HG03342 (cell line): ENCODE results near the gene UBE4A.

Experiments
- ATAC-seq: cut with Tn5 transposase; IDR thresholded peaks from one replicate; pipeline ENCODE4 v1.9.1; 2021; ENCODE audit warnings: mild to moderate bottlenecking, moderate library complexity; ENCODE audit not compliant: unreplicated experiment

UBE4A gene, protein sequence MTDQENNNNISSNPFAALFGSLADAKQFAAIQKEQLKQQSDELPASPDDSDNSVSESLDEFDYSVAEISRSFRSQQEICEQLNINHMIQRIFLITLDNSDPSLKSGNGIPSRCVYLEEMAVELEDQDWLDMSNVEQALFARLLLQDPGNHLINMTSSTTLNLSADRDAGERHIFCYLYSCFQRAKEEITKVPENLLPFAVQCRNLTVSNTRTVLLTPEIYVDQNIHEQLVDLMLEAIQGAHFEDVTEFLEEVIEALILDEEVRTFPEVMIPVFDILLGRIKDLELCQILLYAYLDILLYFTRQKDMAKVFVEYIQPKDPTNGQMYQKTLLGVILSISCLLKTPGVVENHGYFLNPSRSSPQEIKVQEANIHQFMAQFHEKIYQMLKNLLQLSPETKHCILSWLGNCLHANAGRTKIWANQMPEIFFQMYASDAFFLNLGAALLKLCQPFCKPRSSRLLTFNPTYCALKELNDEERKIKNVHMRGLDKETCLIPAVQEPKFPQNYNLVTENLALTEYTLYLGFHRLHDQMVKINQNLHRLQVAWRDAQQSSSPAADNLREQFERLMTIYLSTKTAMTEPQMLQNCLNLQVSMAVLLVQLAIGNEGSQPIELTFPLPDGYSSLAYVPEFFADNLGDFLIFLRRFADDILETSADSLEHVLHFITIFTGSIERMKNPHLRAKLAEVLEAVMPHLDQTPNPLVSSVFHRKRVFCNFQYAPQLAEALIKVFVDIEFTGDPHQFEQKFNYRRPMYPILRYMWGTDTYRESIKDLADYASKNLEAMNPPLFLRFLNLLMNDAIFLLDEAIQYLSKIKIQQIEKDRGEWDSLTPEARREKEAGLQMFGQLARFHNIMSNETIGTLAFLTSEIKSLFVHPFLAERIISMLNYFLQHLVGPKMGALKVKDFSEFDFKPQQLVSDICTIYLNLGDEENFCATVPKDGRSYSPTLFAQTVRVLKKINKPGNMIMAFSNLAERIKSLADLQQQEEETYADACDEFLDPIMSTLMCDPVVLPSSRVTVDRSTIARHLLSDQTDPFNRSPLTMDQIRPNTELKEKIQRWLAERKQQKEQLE

DNA sequence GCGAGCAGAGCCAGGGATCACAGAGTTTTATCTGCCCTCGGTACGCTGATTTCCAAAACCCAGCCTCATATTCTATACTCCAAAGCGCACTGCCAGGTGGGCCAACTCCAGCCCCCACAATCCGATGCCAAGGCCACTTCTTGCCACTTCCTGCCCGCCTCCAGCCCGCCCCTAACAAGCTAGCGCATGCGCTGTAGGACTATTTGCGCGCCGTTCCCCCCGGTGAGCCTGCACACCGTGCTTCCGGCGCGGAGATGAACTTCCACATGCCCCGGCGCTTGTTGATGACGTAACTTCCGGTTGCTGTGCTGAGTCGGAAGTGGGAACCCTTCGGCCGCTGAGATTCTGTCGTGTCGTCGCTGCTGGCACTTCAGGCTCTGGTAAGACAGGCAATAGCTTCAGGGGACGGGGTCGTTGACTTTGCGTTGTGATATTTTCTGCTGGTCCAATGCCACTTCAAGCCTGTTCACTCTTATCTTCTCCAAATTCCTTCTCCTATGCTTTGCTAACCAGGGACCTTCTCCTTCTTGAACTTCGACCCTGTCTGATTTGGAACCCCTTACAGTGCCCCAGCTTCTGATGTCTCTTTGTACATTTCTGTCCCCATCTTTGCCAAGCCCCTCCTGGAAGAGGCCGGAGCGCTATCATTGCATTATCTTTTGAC is at the start of gene UBE4A:
TSS of gene UBE4A (plus strand) at position 306 of the 664 bp plus-strand sequence. CDS start 5,481 bp downstream, outside the sequence.
- ATAC-seq = peak; percentile 90

DNA sequence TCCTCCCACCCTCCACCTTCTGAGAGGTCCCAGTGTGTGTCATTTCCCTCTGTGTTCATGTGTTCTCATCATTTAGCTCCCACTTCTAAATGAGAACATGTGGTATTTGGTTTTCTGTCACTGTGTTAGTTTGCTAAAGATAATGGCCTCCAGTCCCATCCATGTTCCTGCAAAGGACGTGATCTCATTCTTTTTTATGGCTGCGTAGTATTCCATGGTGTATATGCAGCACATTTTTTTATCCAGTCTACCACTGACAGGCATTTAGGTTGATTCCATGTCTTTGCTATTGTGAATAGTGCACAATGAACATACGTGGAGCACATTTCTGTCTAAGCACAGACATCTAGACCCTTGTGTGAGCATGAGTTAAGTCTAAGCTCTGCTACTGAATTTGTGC is 49.1 kb upstream of the UBE4A start:
- no peak for ATAC-seq

DNA sequence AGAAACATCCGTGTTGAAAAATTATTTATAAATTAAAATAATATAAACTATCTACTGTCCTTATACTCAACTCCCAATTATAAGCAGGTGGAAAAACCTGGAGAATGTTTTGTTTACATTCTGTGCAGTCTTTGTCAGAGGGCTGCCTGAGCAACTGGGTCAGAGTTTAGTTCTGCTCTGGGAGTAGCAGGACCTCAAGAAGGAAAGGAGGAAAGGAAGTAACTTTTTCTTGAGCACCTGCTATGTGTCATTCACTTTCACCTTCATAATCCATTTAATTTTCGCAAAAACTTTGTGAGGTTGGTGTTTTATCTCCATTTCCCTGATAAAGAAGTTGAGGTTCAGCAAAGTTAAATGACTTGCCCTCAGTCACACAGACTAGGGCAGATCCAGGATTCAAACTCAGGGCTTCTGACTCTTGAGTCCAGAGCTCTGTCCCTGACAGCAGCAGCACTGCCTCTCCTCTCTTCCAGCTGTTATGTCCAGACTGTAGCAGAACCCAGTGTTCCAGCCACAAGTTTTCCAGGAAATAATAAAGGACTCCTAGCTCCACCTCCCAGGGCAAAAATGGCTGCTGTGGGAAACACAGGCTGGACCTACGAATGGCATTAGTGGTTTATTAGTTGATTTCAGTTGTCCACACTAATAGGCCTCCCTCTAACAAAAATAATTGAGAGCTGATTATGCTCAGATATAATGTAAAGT is 48.5 kb upstream of the UBE4A start:
- ATAC-seq = no peak

DNA sequence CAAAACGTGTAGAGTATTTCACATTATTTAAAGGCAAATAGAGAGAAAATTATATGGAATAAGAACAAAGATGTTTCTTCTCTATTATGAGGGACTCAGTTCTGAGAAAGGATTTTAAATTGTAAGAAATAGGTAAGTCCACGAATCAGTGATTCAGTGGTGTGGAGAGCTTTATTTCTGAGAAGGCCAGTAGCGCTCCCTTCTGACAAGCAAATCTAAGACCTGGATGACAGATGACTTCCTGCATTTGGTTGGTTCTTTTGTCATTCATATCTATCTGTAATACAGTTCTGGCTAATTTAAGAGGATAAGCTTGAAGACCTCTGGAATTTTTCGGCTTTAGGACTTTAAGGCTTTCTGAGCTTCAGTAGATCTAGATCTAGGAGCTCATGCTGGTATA is 47.9 kb upstream of the UBE4A start:
- ATAC-seq = no peak

DNA sequence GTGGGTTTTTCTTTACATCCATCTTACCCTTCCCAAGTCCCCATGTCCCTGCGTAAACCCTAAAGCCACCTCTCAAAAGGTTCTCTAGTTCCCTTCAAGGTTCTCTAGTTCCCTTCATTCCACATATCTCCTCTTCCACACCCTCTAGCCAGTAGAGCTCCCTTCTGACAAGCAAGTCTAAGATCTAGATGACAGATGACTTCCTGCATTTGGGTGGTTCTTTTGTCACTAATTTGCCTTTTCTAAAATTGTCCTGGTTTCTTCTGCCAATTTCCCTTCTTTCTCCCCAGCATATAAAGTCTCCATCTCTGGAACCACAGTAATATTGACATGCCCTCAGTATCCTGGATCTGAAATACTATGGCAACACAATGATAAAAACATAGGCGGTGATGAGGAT is 47.1 kb upstream of the UBE4A start:
- no peak for ATAC-seq

DNA sequence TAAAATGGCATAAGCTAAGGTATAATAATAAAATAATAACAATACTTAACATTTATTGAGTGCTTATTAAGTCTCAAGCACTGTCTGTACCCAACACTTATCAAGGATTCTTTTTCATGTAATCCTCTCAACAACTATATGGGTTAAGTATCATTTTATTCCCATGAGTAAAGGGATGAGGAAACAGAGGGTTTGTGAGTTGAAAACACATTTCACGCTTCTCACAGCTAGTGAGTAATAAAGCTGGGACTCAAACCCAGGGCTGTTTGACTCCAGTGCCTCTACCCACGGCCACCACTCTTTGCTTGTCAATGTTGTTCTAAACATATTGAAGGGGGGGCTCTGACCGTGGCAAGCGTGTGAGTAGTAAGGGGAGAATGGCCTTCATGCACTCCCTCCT is 46.2 kb upstream of the UBE4A start:
- no peak for ATAC-seq

DNA sequence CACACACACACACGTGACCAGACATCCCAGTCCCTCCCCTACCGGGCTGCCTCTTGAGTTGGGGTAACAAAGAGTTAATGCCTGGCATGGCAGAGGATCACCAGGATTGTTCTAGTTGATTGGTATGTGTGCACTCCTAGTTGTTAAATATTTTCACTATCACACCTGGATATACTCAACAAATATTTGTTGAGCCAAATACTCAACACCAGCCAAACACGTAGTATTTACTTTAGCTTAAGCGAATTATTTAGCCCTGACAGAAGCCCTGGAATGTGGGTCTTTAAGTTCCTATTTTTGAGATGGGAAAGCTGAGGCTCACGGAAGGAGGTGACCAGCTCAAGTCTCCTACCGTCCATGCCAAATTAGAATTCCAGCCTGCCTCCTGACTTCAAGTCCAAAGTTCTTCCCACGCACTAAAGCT is 44.4 kb upstream of the UBE4A start:
- ATAC-seq = no peak

DNA sequence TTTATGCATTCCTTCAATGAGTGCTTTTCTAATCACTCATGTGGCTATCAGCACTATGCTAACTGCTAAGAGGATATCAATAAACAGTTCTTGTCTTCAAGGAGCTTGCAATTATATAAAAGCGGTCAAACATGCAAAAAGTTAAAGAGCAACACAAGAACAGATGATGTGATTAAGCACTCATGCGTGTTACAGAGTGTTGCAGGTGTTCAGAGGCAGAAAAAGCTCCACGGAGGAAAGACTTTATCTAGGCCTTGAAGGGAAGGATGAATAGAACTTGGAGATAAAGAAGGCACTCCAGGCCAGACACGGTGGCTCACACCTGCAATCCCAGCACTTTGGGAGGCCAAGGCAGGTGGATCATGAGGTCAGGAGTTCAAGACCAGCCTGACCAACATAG is 41.3 kb upstream of the UBE4A start:
- no peak for ATAC-seq

DNA sequence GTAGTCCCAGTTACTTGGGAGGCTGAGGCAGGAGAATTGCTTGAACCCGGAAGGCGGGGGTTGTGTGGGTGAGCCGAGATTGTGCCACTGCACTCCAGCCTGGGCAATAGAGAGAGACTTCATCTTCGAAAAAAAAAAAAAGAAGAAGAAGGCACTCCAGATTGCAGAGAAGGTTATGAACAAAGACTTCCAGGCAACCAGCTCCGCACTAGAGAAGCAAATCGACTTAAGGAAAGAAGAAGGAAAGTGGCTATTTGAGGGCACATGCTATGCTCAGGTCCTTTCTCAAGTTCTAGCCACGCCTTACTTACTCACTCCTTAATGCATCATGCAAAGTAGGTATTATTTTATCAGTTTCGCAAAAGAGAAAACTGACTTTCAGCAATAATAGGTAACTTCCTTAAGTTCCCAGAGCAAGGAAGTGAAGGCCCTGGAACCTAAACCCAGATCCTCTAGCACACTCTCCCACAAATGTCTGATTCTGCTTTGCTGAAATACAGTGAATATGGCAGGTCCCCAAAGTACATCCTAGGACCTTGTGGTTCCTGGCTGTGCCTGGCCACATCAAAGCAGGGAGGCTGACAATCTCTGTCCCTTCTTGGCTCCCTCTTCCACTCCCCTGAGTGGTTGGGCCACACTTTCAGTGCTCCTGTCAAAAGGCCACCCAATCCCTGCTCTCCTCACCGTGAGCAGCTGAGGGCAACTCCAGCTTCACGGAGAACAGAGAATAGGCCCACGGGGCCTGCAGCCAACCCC is 40.6 kb upstream of the UBE4A start:
- no peak for ATAC-seq

DNA sequence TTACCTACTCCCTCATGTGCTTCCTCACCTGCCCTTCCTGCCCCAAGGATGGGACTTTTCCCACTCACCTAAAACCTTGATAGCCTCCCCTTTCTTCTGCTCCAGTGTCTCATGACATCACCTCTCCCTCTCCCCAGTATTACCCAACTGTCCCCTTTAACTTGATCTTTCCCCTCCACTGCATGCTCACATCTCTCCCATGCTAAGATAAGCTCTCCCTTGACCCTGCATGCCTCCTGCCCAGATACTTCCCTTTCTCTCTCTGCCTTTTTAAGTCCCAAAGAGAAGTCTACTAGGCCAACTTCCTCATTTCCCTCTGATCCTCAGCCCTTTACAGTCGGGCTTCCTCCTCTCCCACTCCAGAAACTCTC is 40.1 kb upstream of the UBE4A start:
- no peak for ATAC-seq

DNA sequence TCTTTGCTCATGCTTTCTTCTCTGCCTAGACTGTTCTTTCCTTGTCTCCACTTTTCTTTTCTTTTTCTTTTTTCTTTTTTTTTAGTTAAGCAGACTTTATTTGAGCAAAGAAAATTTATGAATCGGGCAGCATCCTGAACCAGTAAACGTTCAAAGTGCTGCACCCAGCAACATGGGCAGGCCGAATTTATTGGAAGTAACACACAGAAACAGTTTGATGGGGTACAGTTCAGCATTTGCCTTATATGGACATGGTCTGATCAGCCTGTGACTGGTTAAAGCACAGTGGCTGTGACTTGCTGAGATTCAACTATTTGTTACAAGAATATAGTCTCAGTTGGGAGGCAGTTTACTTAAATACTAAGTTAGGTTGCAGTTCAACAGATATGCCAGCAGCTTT is 38.9 kb upstream of the UBE4A start:
- no peak for ATAC-seq

DNA sequence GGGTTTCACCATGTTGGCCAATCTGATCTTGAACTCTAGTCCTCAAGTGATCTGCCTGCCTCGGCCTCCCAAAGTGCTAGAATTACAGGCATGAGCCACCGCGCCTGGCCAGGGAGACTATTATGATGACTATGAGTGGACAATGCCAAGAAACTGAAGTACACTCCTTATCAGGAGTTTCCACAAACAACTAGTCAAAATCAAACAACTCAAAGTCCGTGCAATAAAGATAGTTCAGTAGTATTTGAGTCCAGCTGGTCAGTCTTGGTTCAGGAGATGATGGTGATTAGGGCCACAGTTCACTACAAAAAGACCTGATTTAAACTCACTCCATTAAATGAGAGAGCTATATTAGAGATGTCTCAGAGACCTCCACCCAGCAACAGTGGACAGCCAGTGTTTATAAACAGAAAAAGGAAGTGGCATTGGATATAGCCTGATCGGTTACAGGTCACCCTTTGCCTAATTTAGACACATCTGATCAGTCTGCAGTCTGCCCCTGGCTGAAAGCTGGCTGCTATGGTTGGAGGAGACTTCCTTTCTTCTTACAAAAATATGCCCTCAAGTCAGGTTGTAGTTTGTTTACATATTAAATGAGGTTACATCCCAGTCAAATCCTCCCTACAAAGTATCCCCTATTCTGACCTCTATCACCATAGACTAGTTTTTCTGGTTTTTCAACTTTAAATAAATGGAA is 37.9 kb upstream of the UBE4A start:
- ATAC-seq = no peak

DNA sequence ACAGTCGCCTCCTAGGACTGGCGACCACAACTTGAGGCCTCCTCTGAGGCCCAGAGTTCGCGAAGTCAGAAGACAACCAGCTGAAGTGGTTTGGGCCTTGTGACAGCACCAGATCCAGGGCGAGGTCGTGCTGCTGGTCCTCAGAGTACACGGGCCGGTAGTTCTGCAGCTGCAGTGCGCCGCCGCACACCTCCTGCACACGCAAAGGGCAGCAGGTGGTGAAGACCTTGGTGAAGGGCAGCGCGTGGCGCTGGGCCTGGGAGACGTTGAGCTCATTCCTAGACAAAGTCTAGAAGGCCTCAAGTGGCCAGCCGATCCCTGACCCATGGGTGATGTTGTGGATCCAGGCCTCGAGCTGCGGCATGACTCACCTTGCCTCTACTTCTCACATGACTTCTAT is 36.7 kb upstream of the UBE4A start:
- ATAC-seq = no peak

DNA sequence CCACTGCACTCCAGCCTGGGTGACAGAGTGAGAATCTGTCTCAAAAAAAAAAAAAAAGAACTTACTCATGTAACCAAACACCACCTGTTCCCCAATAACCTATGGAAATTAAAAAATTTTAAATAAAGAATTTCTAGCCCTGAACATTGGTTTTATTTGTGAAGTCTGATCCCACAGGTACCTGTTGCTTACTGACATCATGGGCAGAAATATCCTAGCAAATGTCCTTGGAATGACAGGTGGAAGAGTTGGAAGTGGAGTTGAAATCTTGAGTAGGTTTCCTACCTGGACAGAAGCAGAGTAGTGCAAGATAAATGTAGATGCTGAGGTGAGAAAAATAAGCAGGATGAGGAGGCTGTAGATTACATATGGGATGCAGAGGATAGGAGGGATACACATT is 34.1 kb upstream of the UBE4A start:
- no peak for ATAC-seq

DNA sequence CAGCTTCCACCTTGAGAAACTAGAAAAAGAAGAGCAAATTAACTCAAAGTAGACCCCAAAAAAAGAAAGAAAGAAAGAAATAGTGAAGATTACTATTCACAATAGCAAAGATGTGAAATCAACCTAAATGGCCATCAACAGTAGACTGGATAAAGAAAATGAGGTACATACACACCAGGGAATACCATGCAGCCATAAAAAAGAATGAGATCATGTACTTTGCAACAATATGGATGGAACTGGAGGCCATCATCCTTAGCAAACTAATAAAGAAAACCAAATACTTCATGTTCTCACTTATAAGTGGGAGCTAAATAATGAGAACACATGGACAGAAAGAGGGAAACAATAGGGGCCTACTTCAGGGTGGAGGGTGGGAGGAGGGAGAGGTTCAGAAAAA is 30.7 kb upstream of the UBE4A start:
- no peak for ATAC-seq

DNA sequence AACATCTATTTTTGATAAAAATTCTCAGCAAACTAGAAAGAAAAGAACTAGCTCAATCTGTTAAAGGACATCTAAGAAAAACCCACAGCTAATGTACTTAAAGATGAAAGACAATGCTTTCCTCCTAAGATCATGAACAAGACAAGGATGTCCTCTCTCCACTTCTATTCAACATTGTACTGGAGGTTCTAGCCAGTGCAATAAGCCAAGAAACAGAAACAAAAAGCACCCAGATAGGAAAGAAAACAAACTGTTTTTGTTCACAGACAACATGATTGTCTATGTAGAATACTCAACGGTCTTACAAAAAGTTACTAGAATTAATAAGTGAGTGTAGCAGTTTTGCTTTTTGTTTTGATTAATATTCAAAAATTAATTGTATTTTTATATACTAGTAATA is 24.7 kb upstream of the UBE4A start:
- no peak for ATAC-seq

DNA sequence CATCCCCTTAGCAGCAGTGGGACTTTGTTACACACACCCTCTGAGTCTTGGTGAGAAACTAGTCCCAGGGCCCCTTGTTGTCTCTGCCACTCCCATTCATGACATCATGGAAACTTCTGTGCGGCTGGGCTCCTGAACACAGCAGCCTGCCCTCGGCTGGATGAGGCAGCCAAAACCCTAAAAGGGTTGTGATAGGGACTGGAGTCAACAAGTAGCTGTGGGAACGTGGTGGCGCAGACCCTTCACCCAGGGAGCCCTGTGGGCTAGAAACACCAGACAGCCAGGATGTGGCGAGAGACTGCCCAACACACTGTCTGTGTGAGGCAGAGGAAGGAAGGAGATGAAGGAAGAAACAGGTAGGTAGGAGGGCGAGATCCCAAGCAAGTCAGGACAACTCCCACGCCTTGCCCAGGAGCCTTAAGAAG is 20.8 kb upstream of the UBE4A start:
- no peak for ATAC-seq

DNA sequence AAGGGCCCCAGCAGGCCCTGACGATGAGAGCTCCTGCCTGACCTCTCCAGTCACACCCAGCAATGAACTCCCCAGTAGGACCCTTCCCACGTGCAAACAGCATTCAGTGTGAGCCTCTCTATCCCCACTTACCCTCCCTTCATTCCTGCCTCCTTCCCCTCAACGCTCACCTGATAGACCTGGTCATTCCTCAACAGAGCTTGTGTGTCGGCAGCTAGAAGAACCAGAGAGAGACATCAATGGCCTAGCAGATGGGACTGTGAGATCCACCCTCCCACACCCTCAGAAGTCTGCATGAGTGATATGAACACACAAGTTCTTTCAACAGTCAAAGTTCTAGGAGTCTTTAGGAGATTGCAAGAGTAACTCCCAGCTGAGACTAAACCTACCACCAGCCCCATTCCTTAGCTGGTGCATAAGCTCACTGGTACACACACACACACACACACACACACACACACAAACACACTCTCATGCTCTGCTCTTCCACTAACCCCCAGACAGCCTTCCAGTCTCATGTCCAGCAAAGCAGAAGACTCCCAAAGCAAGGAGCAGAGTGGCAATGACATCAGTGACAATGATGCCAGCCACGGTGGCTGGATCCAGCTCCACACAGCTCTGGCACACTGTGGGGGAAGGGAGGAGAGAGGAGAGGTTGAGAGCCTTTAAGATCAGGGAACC is 20.0 kb upstream of the UBE4A start:
- ATAC-seq = no peak

DNA sequence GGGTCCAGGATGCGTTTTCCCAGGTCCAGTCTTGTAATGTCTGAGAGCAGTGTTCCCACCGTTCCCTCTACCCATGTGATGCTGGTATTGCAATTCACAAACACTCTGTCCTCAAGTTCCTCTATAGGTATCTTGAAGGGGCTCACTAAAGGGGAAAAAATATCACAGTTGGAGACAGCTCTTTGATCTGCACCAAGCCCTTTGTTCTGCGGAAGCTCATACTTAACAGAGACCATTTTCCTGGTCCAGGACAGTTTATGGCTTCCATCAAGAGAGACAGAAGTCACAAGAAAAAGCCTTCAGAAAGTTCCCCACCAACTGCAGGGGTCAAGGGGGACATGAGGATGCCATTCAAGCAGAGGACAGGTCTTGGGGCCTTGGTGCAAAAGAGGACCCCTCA is 19.0 kb upstream of the UBE4A start:
- no peak for ATAC-seq
